ENCODE data around the gene VPS37B.
"Not testable (repeated sequence)": the region's sequence is repeated elsewhere in the genome, so short reads cannot be mapped to it uniquely, and the experiment has no call there.

The VPS37B gene

DNA sequence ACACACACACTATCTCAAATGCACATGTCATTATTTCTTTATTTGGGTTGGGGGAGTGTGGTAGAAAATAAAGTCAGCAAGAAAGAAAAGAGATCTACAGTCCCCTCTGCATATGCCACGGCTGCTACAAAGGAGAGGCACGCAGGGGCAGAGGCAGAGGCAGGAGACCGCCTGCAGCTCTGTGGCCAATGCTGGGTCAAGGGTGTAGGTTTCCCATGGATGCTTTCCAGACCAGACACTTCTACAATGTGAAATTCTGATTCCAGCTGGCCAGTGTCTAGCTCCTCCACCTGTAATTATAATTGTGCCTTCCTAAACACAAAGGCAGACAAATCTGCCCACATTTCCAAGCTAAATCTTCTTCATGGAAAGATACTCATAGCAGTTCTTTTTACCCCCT is 19.2 kb downstream of the VPS37B start:
- peaks cover 89% of the 10 kb centered on the region for H3K79me2 ChIP-seq (ENCODE audit: low read length)

DNA sequence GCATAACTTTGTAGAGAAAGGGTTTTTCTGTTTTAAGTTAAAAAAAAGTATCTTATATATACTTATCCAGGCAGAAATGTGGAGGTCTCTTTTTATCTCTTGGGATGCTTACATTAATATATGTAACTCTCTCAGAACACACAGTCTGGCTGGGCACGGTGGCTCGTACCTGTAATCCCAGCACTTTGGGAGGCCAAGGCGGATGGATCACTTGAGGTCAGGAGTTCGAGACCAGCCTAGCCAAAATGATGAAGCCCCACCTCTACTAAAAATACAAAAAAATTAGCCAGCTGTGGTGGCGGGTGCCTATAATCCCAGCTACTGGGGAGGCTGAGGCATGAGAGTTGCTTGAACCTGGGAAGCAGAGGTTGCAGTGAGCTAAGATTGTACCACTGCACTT is 19.6 kb downstream of the VPS37B start:
- H3K36me3 ChIP-seq (replicated peaks; ENCODE audit: insufficient read depth, low read length); H3K9me2 ChIP-seq (replicated peaks; ENCODE audit: insufficient read depth, low read length); H4K20me1 ChIP-seq (ENCODE audit: insufficient read depth, low read length); H2AFZ ChIP-seq (ENCODE audit: low read length); H3K27me3 ChIP-seq (replicated peaks; ENCODE audit: insufficient read depth, low read length); H3K9me3 ChIP-seq (replicated peaks; ENCODE audit: insufficient read depth, low read length); H3K4me3 ChIP-seq (ENCODE audit: low read length); DNase-seq: not testable (repeated sequence)
- H3K9ac ChIP-seq (ENCODE audit: low read length) = peak overlapping the region; percentile 46
- peak overlapping the region; percentile 97; the same call in 1 of the 2 replicates for H3K27ac ChIP-seq (ENCODE audit: low read length)
- H3K4me1 ChIP-seq (ENCODE audit: low read length) = peaks cover 76% of the 10 kb centered on the region
- peaks cover 76% of the 10 kb centered on the region for H3F3A ChIP-seq (ENCODE audit: insufficient read depth, low read length)
- H3K79me2 ChIP-seq (ENCODE audit: low read length) = peaks cover 89% of the 10 kb centered on the region
- peak overlapping the region; percentile 50; the same call in 1 of the 2 replicates for H3K4me2 ChIP-seq (ENCODE audit: low read depth, low read length)

More for the DNA sequence above, 19.2 kb downstream of the VPS37B start:
- H4K20me1 ChIP-seq (ENCODE audit: insufficient read depth, low read length) = no peaks in the 10 kb centered on the region
- H3K4me2 ChIP-seq (ENCODE audit: low read depth, low read length) = peak overlapping the region; percentile 50; the same call in 1 of the 2 replicates
- no peaks in the 10 kb centered on the region for H3K9me2 ChIP-seq (replicated peaks; ENCODE audit: insufficient read depth, low read length)
- H3K9ac ChIP-seq (ENCODE audit: low read length) = peak overlapping the region; percentile 46; the same call in 1 of the 2 replicates
- peaks cover 77% of the 10 kb centered on the region for H3K4me1 ChIP-seq (ENCODE audit: low read length)
- no peak overlapping the region for H3K4me3 ChIP-seq (ENCODE audit: low read length)
- no peaks in the 10 kb centered on the region for H3K9me3 ChIP-seq (replicated peaks; ENCODE audit: insufficient read depth, low read length)
- H2AFZ ChIP-seq (ENCODE audit: low read length) = no peak overlapping the region
- TF ChIP-seq, protein P1, sequence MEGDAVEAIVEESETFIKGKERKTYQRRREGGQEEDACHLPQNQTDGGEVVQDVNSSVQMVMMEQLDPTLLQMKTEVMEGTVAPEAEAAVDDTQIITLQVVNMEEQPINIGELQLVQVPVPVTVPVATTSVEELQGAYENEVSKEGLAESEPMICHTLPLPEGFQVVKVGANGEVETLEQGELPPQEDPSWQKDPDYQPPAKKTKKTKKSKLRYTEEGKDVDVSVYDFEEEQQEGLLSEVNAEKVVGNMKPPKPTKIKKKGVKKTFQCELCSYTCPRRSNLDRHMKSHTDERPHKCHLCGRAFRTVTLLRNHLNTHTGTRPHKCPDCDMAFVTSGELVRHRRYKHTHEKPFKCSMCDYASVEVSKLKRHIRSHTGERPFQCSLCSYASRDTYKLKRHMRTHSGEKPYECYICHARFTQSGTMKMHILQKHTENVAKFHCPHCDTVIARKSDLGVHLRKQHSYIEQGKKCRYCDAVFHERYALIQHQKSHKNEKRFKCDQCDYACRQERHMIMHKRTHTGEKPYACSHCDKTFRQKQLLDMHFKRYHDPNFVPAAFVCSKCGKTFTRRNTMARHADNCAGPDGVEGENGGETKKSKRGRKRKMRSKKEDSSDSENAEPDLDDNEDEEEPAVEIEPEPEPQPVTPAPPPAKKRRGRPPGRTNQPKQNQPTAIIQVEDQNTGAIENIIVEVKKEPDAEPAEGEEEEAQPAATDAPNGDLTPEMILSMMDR (IDR thresholded peaks at IDR 0.05; ENCODE audit: low read length) = no peak
- no peak for TF ChIP-seq EZH2phosphoT487 (IDR thresholded peaks at IDR 0.05; ENCODE audit: low read length)
- no peak for TF ChIP-seq EZH2 (optimal IDR thresholded peaks at IDR 0.05; ENCODE audit: low read depth, low read length)
- H3K36me3 ChIP-seq (replicated peaks; ENCODE audit: insufficient read depth, low read length) = no peaks in the 10 kb centered on the region; the same call in 1 of the 2 replicates
- no peaks in the 10 kb centered on the region for H3K27me3 ChIP-seq (replicated peaks; ENCODE audit: insufficient read depth, low read length)
- H3K27ac ChIP-seq (ENCODE audit: low read length) = peak overlapping the region; percentile 97; the same call in 1 of the 2 replicates
- peaks cover 75% of the 10 kb centered on the region for H3F3A ChIP-seq (ENCODE audit: insufficient read depth, low read length)
- DNase-seq = no peak

DNA sequence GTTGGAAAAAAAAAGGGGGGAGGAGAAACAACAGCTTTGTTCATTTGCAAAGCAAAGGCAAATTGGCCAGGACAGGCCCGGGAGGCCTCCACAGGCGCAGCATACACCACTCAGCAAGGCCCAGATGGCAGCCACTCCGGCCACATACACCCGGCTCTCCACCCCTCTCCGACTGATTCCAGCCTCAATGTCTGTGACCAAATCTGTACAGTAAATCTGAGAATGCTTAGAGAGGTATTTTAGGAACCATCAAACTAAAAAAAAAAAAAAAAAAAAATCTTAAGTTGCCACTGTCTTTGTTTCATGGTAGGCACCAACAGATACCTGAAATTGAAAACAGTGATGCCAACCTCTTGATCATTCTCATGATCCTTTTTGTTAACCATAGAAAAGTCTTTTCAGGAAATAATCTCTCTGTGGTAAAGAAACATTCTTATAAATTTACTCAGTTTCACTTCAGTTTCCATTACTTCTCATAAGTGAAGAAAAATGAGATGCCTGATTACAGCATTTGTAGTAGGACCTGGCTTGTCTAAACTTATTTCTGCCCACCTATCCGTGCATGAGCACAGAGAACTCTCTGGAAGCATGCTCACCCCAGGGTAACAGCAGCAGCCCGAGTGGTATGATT is 20.2 kb downstream of the VPS37B start:
- Histone ChIP-seq H3F3A (ENCODE audit: insufficient read depth, low read length) (peaks cover 78% of the 10 kb centered on the region), H3K27me3 (replicated peaks; ENCODE audit: insufficient read depth, low read length) (no peaks in the 10 kb centered on the region), H3K27ac (ENCODE audit: low read length) (peak overlapping the region; percentile 97)

More for the DNA sequence above, 20.2 kb downstream of the VPS37B start:
- H3K4me3 ChIP-seq (ENCODE audit: low read length) = no peak overlapping the region
- H3K9ac ChIP-seq (ENCODE audit: low read length) = peak overlapping the region; percentile 70
- H3K79me2 ChIP-seq (ENCODE audit: low read length) = peaks cover 89% of the 10 kb centered on the region
- no peaks in the 10 kb centered on the region for H4K20me1 ChIP-seq (ENCODE audit: insufficient read depth, low read length)
- no peaks in the 10 kb centered on the region; the same call in 1 of the 2 replicates for H3K36me3 ChIP-seq (replicated peaks; ENCODE audit: insufficient read depth, low read length)
- no peak overlapping the region for H2AFZ ChIP-seq (ENCODE audit: low read length)
- H3K9me3 ChIP-seq (replicated peaks; ENCODE audit: insufficient read depth, low read length) = no peaks in the 10 kb centered on the region
- H3K9me2 ChIP-seq (replicated peaks; ENCODE audit: insufficient read depth, low read length) = no peaks in the 10 kb centered on the region
- H3K4me2 ChIP-seq (ENCODE audit: low read depth, low read length) = peak overlapping the region; percentile 50; the same call in 1 of the 2 replicates
- DNase-seq = peak; percentile 82
- TF ChIP-seq EZH2 (optimal IDR thresholded peaks at IDR 0.05; ENCODE audit: low read depth, low read length) = no peak
- TF ChIP-seq, protein P1 (IDR thresholded peaks at IDR 0.05; ENCODE audit: low read length) = no peak
- TF ChIP-seq EZH2phosphoT487 (IDR thresholded peaks at IDR 0.05; ENCODE audit: low read length) = no peak
- H3K4me1 ChIP-seq (ENCODE audit: low read length) = peaks cover 76% of the 10 kb centered on the region
